Right renal pelvis (tissue), 4 donors: Measurements from ENCODE around the gene FRMD4A. TPM values are rescaled to one million over a fixed set of nuclear protein-coding genes. Genes with fewer than 3 reads are reported as not detected.

Experiments
- DNase-seq, 4 donors: peaks; one replicate each; pipeline ENCODE4 v3.0.0-alpha.2; 2013; ENCODE audit warnings: low read depth in 4 of 4, low spot score in 3 of 4, missing footprints in 1 of 4
- polyA plus RNA-seq, 4 donors: library from polyadenylated mRNA; unstranded; fragments of 120-200 nt; gene quantifications; one replicate each; pipeline ENCODE4 v1.2.1, GENCODE V29; 2013; ENCODE audit not compliant: insufficient read length in 4 of 4

Gene FRMD4A
- polyA plus RNA-seq, 4 donors: 76.2 to 81.0 (median 78.2) TPM

DNA sequence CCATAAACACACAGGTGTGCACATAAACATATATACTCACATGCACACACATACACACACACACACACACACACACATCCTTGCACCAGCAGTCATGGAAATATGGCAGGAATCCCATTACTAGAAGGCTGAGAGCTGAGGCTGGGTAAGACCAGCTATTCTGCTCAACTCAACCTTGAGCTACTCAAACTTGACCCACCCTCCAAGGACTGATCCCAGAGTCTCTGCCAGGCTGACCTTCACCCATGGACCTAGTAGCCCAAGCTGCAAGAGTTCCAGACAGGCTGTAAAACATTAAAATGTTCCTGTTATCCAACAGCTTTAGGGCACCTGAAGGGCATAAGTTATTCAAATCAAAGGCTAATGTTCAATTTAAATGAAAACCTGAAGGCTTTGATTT lies 134.6 kb downstream of the FRMD4A start:
- DNase-seq: no peak

DNA sequence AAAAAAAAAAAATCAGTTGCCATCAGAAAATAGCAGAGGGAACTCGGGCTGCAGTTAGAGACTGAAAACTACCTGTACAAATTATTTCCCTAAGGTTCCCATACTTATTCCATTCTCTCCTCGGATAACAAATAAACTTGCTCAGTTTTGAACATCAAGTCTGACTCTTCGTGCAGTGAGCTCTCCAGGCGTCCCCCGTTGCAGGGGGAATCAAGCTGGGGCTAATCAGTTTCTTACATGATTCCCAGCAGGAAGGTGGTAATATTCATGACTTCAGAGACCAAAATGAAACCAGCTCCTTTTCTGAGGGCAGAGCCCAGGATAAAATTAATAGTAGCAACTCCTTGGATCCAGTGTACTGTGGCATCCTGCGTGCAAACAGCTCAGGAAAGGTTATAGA lies 135.3 kb downstream of the FRMD4A start:
- no peak for DNase-seq

DNA sequence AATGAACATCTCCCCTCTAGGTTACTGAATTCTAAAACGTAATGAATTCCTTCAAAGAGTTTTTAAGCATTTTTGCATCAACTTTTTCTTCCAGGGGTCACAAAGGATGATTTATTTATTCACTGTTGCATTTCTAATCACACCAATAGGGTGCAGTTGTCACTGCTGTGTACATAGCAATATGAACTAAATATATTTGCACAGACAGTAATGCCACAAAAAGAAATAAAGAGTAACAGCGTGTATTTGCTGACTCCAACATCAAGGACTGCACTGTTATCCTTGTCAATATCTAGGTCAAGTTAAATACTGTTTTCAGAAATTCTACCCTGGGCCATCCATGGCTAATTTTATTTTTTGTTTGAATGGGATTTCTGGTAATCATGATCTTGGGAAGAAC lies 138.0 kb downstream of the FRMD4A start:
- no peak for DNase-seq

DNA sequence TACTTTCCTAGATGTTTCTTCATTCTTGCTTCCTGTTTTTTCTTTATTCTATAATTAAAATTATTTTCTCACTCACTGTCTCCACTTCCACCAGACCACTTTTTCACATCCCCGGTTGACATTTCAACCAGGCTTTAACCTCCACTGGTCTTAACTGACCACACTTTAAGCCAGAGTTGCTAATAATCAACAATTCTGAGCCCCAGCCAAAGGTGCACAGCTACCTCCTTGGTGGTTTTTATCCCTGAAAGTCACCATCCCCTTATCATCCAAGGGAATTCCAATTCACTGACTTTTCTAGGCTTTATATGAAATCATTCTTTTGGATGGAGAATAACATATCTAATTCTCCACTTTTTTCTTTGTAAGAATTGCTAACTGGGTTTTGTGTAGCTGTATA lies 138.9 kb downstream of the FRMD4A start:
- no peak for DNase-seq

DNA sequence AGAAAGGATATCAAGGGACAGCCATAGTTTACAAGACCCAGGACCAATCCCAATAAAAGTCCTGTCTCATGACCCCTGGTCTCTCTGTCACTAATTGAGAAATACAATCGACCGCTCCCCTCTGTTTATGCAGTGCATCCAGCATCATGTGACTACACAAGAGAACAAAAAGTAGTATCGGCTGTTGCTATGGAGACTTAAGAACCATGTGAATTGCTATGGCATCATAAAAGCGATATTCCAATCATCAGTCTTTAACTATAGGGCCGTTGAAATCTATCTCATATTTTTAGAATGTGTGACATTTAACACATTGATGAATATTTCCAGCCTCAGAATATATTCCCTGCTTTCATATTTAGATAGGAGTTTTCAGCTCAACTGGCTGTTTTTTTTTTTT lies 139.3 kb downstream of the FRMD4A start:
- DNase-seq: no peak

DNA sequence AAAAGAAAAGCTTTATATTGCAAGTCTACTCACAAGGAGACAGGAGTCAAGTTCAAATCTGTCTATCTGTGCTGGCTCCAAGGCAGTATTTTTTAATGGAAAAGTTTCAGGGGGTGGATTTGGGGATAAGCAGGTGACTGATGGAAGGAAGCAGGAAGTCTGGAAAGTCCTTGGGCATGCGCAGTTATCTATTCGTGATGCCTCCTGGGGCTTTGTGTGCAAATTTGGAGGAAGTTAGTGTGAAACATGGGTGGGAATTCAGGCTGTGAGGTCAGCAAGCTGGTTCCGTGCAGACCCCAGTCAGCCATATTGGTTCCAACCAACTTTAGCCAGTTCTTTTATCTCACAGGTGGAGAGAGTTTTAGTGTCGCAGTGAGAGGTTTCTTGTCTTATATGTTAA lies 140.0 kb downstream of the FRMD4A start:
- no peak for DNase-seq

DNA sequence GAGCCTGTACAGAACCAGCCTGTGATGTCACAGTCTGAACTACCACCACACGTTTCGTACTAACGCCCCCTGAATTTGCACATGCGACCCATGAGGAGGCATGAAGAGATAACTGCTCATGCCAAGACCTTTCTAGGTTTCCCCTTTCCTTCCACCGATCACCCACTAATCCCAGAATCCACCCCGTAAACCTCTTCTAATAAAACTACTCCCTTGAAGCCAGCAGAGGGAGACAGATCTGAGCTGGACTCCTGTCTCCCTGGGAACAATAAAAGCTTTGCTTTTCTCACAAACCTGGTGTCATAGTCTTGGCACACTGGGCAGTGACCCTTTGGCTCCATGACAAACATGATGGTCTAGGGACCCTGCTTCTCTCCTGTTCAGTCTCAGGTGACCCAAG lies 144.5 kb downstream of the FRMD4A start:
- DNase-seq: no peak

DNA sequence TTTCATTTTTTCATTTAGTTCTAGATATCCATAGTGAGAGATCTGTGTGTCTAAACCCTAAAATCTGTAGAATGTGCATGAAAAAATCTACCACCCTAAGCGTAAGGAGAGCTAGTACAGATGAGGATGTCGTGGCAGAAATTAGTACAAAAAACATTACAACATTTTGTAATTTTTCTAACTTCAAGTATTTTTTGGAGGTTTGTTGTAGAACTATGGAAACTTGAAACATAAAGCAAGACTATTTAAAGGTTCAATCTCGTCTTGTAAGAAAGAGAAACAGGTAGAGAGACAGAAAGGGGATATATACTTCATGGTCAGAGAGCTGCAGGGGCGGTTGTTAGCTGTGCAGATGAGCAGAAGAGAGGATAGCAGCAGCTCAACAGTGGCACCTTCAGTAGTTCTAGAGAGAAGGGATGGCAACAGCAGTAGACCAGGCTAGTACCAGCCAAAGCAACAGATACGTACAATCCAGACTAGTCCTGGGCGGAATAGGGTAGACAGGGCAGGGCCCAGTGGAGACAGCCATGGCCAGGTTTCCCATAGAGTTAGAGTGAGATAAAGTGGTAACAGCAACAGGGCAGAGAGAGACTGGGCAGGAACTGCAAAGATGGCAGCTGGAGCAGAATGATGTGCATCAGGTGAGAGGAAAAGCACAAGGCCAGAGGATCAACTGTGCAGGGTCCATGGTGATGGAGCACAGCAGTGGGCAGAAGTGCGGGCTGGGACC lies 145.2 kb downstream of the FRMD4A start:
- DNase-seq: no peak

DNA sequence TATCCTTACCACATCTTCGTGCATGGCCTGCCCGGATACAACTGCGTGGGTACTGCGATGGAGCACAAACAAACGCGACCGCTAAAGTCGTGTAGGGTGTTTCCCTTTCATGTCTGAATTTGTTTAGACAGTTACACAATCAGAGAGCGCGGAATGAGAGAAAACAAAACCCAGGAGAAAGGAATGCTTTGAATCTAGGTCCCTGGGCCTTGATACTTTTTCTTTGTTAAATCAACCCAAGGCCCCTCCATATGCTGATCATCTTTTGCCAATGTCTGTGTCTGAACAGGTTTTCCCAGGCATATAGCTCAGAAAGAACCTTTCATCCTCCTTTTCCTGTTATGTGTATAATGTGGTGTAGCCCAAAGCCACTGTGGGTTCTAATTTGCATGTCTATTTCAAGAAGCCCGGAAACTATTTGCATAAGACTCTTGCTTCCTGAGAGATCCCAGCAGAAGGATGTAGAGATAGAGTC lies 145.8 kb downstream of the FRMD4A start:
- DNase-seq: no peak

DNA sequence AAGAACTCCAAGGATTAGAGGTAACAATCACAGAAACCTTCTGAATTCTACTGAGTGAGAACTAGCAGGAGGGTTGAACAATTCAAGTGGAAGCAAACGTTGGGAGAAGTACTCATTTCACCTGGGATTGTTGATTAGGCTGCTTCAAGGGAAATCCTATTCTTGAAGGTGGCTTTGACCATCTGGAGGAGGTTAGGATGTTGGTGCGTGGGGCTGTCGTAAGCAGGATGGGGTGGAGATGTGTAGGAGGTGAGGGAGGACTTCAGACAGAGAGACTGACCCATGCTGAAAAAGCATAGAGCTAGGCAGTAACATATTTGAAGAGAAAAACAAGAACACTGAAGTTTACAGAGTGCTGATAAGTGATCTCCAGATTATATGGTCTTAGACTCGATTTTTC lies 147.9 kb downstream of the FRMD4A start:
- no peak for DNase-seq

DNA sequence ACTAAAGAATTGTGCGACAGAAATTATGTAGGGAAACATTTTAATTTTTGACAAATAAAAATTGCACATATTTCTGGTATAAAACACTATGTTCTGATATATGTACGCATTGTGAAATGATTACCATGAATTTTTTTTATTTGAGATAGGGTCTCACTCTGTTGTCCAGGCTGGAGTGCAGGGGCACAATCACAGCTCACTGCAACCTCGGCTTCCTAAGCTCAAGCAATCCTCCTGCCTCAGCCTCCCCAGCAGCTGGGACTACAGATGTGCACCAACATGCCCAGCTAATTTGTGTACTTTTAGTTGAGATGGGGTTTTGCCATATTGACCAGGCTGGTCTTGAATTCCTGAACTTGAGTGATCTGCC lies 149.2 kb downstream of the FRMD4A start:
- no peak for DNase-seq

DNA sequence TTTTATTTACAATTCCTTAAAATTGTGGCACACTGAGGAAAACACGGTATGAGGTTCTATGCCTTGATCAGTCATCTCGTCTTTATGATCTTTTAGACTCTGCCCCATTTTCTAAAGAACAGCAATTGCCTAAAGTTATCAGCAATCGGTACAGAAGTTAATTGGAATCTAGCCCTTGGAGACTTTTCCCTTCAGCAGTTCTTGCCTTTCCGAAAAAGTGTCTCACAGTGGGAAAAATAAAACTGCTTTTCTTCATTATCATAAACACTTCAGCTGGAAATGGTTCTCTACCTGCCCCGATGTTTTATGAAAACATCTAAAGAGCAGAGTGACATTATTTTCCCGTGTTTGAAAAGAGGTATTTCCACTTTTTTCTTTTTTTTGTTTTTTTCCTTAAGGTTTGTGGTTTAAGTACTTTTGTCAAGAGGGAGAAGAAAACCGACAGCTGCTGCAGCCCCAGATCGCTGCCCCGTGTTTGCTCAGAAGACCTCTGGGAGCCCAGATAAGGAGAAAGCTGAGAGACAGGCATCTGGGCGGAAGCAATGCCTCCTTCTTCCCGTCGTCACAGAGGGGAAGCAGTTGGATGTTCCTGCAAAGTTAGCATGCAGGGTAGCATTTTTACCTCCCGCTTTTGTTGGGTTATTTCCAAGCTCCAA lies 149.7 kb downstream of the FRMD4A start:
- DNase-seq: no peak

DNA sequence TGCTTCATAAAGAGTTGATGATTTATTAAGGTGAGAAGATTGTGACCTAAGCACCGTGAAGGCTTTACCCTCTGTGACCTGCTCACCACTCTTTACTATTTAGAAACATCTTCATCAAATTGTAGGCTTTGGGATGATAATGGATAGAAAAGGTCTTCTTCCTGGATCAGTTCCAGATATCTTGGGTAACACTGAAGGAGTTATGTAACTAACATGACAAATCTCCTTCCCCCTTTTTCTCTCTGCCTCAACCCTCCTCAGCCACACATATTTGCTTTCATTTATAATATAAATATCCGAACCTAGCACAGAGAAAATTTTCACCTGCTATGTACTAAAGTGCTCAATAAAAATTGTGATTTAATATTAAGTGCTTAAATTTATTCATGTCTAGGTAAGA lies 151.5 kb downstream of the FRMD4A start:
- DNase-seq: no peak

DNA sequence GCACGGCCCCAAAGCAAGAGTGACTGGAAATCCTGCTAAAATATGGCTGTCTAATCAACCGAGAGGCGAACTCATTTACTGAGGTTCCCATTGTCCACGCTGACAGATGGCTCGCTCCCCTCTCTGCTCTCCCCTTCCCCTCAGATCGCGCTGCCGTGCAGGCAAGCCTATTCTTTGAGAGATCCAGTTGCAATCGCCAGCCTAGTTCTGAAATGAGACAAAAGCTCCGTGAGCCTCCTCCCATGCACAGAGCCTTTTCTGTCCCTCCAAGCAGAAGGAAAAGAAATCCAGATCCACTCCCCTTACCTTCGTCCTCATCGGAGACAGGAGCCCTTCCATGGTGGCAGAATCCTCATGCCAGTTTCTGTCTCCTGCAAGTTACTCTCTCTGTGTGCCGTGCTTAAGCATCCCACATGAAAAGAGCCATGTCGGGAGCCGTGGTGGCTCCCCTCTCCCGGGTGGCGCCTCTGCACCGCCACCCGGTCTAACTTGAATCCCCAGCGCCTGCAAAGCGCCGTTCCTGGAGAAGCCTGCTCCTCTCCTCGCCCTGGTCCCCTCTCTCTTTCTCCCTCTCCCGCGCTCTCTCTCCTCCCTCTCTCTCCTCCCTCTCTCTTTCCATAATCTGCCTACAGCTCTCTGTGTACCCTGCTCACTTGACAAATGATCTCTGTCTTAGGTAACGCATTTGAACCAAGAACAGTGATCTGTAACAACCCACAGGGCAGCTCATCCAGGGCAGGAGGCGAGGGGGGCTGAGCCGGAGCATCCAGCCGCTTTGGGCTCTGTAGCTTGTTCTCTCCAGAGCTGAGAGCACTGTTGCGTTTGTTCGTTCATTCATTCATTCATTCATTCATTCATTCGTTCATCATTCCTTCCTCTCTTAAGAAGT lies 156.8 kb downstream of the FRMD4A start:
- no peak for DNase-seq

DNA sequence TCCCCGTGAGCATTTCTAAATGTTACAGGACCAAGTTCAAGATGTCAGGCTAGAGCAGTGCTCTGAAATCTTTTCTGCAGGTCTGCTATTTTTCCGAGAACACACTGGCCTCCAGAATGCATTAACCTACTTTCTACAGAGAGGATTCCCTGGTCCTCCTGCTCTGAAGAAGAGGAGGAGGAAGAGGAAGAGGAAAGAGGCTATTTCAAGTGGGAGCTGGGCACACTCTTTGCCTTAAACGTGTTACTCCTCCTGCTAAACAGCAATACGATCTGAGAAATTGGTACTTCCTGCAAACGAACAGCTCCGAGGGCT lies 157.4 kb downstream of the FRMD4A start:
- DNase-seq: no peak

DNA sequence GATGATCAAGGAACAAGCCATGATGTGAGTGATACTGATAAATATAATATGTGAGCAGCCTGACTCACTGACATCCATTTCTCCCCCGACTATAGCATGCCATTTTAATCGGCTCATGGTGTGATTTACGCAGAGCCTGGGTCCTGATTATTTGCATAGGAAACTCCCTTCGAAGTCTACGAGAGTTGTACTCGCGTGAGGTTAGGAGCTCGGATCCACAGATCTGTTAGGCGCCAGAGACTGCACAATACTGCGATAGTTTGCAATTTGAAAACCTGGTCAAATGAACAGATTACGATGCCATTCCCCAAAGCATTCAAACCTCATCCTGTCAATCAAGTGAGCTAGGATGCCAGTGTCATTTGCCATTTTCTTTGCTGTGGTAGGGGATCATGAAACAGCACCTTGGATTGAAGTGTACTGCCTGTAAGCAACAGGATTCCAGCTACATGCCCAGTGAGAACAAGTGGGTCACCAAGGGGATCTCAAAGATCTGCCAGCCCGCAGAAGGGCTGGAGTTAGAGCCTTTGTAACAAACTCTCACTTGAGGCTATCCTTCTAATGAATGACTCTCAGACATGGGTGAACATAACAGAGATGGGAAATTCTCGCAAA lies 158.3 kb downstream of the FRMD4A start:
- no peak for DNase-seq

DNA sequence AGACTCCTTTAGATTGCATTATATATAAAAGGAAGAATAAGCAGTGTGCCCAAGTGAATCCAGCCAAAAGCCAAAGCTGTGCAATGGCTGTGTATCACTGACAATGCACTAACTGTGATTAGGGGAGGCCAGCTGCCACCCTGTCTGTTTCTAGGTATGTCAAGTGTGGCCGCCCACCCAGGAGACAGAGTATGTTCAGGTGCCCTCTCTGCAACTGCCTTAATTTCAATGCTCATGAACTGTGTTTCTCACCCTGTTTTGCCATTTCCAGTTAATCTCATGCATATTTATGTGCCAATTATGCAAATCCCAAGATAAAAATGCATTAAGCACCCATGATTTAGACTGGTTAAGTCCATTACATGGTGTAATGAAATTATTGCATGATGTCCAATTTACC lies 159.4 kb downstream of the FRMD4A start:
- DNase-seq: no peak

DNA sequence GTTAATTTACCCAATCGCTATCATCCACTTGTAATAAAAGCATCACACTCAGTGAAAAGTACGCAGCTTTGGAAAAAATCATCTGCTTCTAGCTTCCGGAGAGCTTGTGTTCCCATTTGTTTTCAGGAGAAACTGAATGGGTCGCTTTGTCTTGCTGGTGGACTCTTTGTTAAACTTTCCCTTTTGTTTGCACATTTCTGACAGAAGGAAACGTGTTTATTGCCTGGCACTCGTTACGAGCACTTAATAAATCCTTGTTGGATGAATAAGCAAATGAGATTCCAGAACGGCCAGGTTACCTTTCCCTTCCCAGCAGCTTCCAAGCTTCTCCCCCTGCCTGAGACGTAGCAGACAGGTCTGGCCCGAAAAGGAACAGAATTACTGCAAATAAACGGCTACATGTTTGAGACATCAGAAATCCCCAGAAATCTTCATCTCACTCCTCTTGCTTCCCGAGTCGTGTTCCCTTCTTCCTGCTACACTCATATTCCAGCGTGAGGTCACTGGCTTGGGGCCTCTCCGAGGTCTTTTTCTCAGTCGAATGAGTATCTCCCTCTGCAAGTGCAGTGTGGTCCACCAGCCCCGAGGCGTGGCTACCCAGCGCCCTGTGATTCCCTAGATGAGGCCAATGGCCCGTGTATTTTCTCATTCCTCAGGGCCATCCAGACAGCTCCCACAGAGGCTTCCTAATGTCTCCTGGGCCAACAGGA lies 167.2 kb downstream of the FRMD4A start:
- no peak for DNase-seq

DNA sequence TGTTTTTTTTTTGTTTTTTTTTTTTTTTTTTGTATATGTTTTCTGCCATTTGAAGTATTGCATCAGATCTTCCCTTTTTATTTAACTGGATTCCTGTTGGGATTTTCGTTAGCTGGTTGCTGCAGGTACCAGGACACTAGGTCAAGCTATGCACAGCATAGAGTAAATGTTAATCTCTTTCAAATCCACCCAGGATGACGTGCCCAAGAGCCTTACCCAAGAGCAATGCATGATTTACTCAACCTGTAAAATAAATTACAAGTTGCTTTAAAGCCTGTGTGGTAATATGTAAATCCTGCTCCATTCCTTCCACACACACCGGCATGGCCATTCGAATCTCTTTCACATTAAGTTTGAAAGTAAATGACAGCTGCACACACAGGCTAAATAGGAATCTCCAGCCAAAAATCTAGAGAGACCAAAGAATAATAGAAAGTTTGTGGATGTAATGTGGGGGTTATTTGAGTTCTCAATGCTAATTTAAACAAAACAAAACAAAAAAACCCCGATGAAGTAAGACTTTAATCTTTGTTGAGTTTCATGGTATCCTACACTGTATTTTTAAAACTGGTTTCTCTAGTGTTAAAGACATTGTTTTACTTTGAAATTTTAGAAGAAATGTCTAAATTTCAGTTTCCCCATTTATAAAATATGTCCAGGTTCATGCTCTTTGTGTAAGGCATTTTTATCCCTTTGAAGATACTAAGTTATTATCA lies 167.9 kb downstream of the FRMD4A start:
- no peak for DNase-seq

DNA sequence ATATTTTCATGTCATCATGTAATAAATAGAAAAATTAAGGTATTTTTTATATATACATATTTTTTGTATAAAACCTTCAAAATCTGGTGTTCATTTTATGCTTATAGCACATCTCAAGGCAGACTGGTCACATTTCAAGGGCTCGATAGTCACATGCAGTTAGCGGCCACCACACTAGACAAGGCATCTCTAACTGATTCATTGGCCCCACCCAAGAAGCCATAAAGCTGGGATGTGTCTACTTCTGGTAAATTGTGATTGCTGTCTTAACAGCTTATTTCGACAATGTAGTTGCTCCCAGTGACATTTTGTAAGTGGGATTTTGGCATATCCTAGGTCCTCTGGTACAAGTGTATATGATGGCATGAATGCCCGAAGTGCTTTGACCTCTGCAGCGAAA lies 168.7 kb downstream of the FRMD4A start:
- DNase-seq: no peak
